WERI-Rb-1 (cell line): ENCODE measurements around the gene PHLPP1.
A peak's percentile ranks its signal among the peaks of the same experiment; 100 is the strongest.

Experiments used
- DNase-seq: peaks from one replicate; pipeline ENCODE4 v3.0.0-alpha.2; 2020
- H3K27ac ChIP-seq: fragments of 250-450 bp; sonication (Bioruptor Pico); 2 replicates; pipeline ENCODE4 v1.5.1; 2020; ENCODE audit warnings: mild to moderate bottlenecking, moderate library complexity
- H3K27me3 ChIP-seq: fragments of 250-450 bp; sonication (Bioruptor Pico); 2 replicates; pipeline ENCODE4 v1.5.1; 2021; ENCODE audit warnings: mild to moderate bottlenecking, low read depth, moderate library complexity; ENCODE audit not compliant: insufficient read depth, severe bottlenecking
- H3K36me3 ChIP-seq: fragments of 250-450 bp; sonication (Bioruptor Pico); 2 replicates; pipeline ENCODE4 v1.5.1; 2020; ENCODE audit warnings: mild to moderate bottlenecking, moderate library complexity
- H3K4me3 ChIP-seq: 2 replicates; pipeline ENCODE4 v1.5.1; 2011; ENCODE audit warnings: low read depth, mild to moderate bottlenecking, control low read depth, low read length
- H3K9me3 ChIP-seq: fragments of 250-450 bp; sonication (Bioruptor Pico); 2 replicates; pipeline ENCODE4 v1.5.1; 2021; ENCODE audit warnings: mild to moderate bottlenecking, moderate library complexity; ENCODE audit not compliant: severe bottlenecking
- CTCF ChIP-seq: IDR thresholded peaks from 2 replicates; pipeline ENCODE4 v1.5.1; 2011; ENCODE audit warnings: low read depth, mild to moderate bottlenecking, control low read depth, inconsistent platforms, low read length

Gene PHLPP1

GRCh38 chr18:62978251-62979049 lies 263.1 kb downstream of the PHLPP1 start:
- no peak overlapping the region for H3K27ac ChIP-seq
- H3K4me3 ChIP-seq: no peak overlapping the region
- peaks cover 37% of the 10 kb centered on the region for H3K36me3 ChIP-seq
- no peaks in the 10 kb centered on the region for H3K27me3 ChIP-seq
- no peak for DNase-seq
- H3K9me3 ChIP-seq: no peaks in the 10 kb centered on the region
- no peak for TF ChIP-seq CTCF

- Histone ChIP-seq H3K36me3 (peaks cover 37% of the 10 kb centered on the region), H3K4me3 (no peak overlapping the region), H3K27me3 (no peaks in the 10 kb centered on the region), H3K9me3 (no peaks in the 10 kb centered on the region), H3K27ac (no peak overlapping the region)
- TF ChIP-seq CTCF: no peak
- no peak for DNase-seq
Observed at GRCh38 chr18:62979176-62979575, 263.8 kb downstream of the PHLPP1 start.

GRCh38 chr18:62979900-62980299 lies 264.6 kb downstream of the PHLPP1 start:
- Histone ChIP-seq H3K4me3 (no peak overlapping the region), H3K27me3 (no peaks in the 10 kb centered on the region), H3K36me3 (peaks cover 37% of the 10 kb centered on the region), H3K27ac (no peak overlapping the region), H3K9me3 (no peaks in the 10 kb centered on the region)
- no peak for TF ChIP-seq CTCF
- DNase-seq: no peak

DNA sequence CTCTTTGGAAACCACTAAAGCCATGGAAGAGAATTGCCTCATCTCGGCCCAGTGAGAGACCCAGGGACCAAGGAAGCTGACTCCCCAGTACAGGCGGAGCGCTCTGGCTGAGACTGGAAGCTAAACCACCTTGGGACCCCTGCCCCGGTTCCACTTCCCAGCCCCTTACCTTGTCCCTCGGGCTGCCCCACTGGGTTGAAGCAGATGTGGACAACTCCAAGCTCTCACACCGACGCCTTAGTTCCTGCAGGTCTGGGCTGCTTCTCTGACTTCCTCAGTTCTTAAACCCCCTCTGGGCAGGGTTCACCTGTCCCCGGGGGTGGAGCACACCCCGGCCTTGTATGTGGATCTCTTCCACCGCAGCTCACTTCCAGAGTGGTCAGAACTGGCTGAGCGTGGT lies 266.2 kb downstream of the PHLPP1 start:
- Histone ChIP-seq H3K27ac (no peak overlapping the region), H3K9me3 (no peaks in the 10 kb centered on the region), H3K36me3 (peaks cover 23% of the 10 kb centered on the region), H3K27me3 (no peaks in the 10 kb centered on the region), H3K4me3 (no peak overlapping the region)
- no peak for TF ChIP-seq CTCF
- no peak for DNase-seq

DNA sequence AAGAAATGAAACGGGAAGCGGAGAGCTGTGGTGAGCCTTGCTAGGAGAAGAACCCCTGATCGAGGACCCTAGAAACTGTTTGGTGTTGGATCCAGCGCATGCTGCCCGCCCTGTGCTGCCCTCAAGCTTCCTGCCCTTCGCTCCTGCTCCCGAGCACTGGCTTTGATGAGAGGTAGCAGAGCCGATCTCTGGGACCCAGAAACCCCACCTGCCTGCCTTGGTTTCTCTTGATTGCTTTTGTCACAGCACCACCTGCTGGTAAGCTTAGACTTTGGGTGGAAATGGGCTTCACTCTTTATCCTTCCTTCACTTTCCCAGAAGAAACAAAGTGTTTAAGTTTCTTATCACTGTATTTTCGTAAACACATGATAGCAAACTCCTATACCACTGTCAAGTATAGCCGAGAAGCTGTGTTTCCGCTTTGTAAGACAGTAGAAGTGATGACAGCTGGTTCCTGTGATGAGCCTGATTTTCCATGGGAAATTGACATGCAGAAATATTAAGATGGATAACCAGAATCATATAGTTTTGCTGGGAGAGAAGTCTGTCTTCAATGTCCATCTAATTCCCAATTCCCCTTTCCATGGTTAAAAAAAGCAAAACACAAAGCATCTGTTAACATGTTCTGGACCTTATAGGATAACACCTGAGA lies 267.4 kb downstream of the PHLPP1 start:
- Histone ChIP-seq H3K27me3 (no peaks in the 10 kb centered on the region), H3K4me3 (no peak overlapping the region), H3K9me3 (no peaks in the 10 kb centered on the region), H3K27ac (no peak overlapping the region), H3K36me3 (peaks cover 16% of the 10 kb centered on the region)
- DNase-seq: peak; percentile 82
- TF ChIP-seq CTCF: peak; percentile 87
